Activated gamma-delta T cell treated with Interleukin-2 at 50 U/mL for 16 hours (primary cell): ENCODE data around the gene NUPR1.
"Not testable (repeated sequence)": the region's sequence is repeated elsewhere in the genome, so short reads cannot be mapped to it uniquely, and the experiment has no call there.

Experiments
- DNase-seq: peaks from one replicate; pipeline ENCODE4 v3.0.0-alpha.2; 2020

The NUPR1 gene

GRCh38 chr16:28554634-28555423 is 16.1 kb upstream of the NUPR1 start:
- DNase-seq = no peak

GRCh38 chr16:28553776-28554633 is 15.2 kb upstream of the NUPR1 start, which contains the start of gene SGF29:
Gene SGF29, plus strand, starts transcription at chr16:28553920. Its CDS starts 27,150 bp downstream, at chr16:28581070.
- peak; percentile 93 for DNase-seq

- no peak for DNase-seq
Measured at GRCh38 chr16:28549301-28549899, 10.6 kb upstream of the NUPR1 start.

GRCh38 chr16:28548306-28548802 is 9.6 kb upstream of the NUPR1 start:
- no peak for DNase-seq

GRCh38 chr16:28546626-28547025 is 7.9 kb upstream of the NUPR1 start:
- DNase-seq = no peak

GRCh38 chr16:28545964-28546363 is 7.2 kb upstream of the NUPR1 start:
- DNase-seq = not testable (repeated sequence)

GRCh38 chr16:28544998-28545397 is 6.2 kb upstream of the NUPR1 start:
- DNase-seq = no peak

GRCh38 chr16:28543072-28543471 is 4.3 kb upstream of the NUPR1 start:
- no peak for DNase-seq

- DNase-seq = no peak
Measured at GRCh38 chr16:28542646-28543045, 3.9 kb upstream of the NUPR1 start.

- DNase-seq = no peak
Measured at GRCh38 chr16:28540346-28540745, 1.6 kb upstream of the NUPR1 start.

GRCh38 chr16:28537964-28538732 is 626 bp downstream of the NUPR1 start:
- DNase-seq = no peak

- DNase-seq = no peak
Measured at GRCh38 chr16:28537076-28537475, 1.7 kb downstream of the NUPR1 start.

GRCh38 chr16:28534542-28535373 is 4.0 kb downstream of the NUPR1 start:
- no peak for DNase-seq

- DNase-seq = no peak
Measured at GRCh38 chr16:28532940-28533647, 5.7 kb downstream of the NUPR1 start.

- DNase-seq = no peak
Measured at GRCh38 chr16:28531777-28532744, 6.7 kb downstream of the NUPR1 start.

- DNase-seq = no peak
Measured at GRCh38 chr16:28529124-28529523, 9.7 kb downstream of the NUPR1 start.

GRCh38 chr16:28528463-28528867 is 10.3 kb downstream of the NUPR1 start:
- no peak for DNase-seq

GRCh38 chr16:28527985-28528384 is 10.8 kb downstream of the NUPR1 start:
- no peak for DNase-seq

- DNase-seq = not testable (repeated sequence)
Measured at GRCh38 chr16:28527100-28527785, 11.5 kb downstream of the NUPR1 start.
